Gastroesophageal sphincter (tissue), 3 donors: ENCODE data around the gene DNAH7.

Source experiments
- CTCF ChIP-seq, 4 experiments: fragments of 200-600 bp in 2 of 4; fragments of 450-650 bp in 2 of 4; sonication (generic) in 1 of 4; IDR thresholded peaks; one replicate each; pipeline ENCODE4 v1.5.1; 2017 to 2019; ENCODE audit warnings: antibody characterized with exemption in 4 of 4, mild to moderate bottlenecking in 2 of 4, moderate library complexity in 2 of 4
- POLR2A ChIP-seq, 2 donors: fragments of 450-650 bp; IDR thresholded peaks; one replicate each; pipeline ENCODE4 v1.6.1; 2017; ENCODE audit warnings: antibody characterized with exemption in 2 of 2, mild to moderate bottlenecking in 2 of 2, moderate library complexity in 1 of 2

GRCh38 chr2:195871326-195871725, 197.3 kb downstream of the DNAH7 start:
- no peak for TF ChIP-seq CTCF (IDR thresholded peaks at IDR 0.05)
- no peak for TF ChIP-seq POLR2A (IDR thresholded peaks at IDR 0.05)
